Astrocyte (in vitro differentiated cells and primary cell): ENCODE results near the gene CENPF.

ENCODE experiments used
- EZH2 ChIP-seq: IDR thresholded peaks from 2 replicates; pipeline ENCODE4 v1.6.1; 2012; ENCODE audit warnings: mild to moderate bottlenecking, low read length, inconsistent platforms; ENCODE audit not compliant: insufficient read depth
- TF ChIP-seq, protein P1 (sequence below): IDR thresholded peaks from 2 replicates; pipeline ENCODE4 v1.5.1; 2011; ENCODE audit warnings: low read depth, mild to moderate bottlenecking, inconsistent platforms, low read length, moderate library complexity; ENCODE audit not compliant: insufficient read depth

DNA sequence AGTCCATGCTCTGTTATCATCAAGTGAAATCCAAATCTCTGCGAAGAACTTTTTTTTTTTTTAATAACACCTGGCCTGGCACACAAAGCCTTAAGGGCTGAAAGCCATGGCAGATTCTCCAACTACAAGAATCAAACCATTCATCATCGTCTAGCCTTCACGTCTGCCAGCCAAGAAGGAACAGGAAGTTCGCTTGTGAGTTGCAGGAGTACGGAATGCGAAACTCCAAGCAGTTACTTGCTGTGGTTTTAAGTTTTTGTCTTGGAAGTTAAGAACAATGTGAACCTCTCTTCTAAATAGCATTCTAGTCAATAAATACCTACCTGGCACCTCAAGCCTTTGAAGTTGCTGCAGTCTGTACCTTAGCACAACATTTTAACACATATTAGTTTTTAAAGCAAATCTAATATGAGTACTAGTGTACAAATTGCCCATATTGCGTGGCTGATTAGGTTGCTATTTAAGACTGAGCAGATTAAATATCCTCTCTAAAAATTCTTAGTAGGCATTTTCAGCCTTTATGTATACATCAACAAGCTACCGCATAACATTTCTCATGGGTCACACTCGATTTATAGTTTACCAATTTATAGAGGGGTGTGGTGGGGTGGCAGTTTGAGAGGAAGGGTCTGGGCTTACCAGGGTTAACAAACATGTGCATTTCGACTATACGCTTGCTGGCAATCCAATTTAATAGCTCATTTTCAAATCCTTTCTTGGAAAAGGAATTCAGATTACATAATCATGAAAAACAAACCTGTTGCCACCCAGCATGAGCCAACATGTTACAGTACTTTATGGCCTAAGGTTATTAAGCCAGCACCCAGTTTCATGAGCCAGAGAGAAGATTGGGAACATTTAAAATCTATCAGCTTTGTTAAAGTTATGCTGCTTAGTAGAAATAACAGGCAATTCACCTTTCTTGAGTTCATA, 29.3 kb upstream of the CENPF start:
- TF ChIP-seq, protein P1, sequence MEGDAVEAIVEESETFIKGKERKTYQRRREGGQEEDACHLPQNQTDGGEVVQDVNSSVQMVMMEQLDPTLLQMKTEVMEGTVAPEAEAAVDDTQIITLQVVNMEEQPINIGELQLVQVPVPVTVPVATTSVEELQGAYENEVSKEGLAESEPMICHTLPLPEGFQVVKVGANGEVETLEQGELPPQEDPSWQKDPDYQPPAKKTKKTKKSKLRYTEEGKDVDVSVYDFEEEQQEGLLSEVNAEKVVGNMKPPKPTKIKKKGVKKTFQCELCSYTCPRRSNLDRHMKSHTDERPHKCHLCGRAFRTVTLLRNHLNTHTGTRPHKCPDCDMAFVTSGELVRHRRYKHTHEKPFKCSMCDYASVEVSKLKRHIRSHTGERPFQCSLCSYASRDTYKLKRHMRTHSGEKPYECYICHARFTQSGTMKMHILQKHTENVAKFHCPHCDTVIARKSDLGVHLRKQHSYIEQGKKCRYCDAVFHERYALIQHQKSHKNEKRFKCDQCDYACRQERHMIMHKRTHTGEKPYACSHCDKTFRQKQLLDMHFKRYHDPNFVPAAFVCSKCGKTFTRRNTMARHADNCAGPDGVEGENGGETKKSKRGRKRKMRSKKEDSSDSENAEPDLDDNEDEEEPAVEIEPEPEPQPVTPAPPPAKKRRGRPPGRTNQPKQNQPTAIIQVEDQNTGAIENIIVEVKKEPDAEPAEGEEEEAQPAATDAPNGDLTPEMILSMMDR, result no peak
- no peak for TF ChIP-seq EZH2
